Heart left ventricle (tissue), 16 donors: ENCODE measurements around the gene MIER3. TPM values are rescaled to one million over a fixed set of nuclear protein-coding genes. Genes with fewer than 3 reads are reported as not detected.

Source experiments
- ATAC-seq, 4 donors: fragments of 200-7000 bp; cut with Tn5 transposase; one replicate each; pipeline ENCODE4 v1.9.1; 2020 to 2022; ENCODE audit warnings: moderate library complexity in 4 of 4, mild to moderate bottlenecking in 3 of 4, moderate number of reproducible peaks in 1 of 4
- DNase-seq, 5 donors: peaks; one replicate each; pipeline ENCODE4 v3.0.0-alpha.2; 2020
- H3K27ac ChIP-seq, 12 donors: fragments of 200-600 bp; sonication (generic) in 4 of 12; one replicate each; pipeline versions ENCODE4 v1.5.0 to v1.8.0; 2016 to 2022; ENCODE audit warnings: mild to moderate bottlenecking in 2 of 12
- H3K27me3 ChIP-seq, 9 donors: fragments of 200-600 bp; sonication (generic) in 2 of 9; one replicate each; pipeline versions ENCODE4 v1.5.1 to v1.8.0; 2016 to 2022; ENCODE audit warnings: mild to moderate bottlenecking in 3 of 9
- H3K36me3 ChIP-seq, 9 donors: fragments of 200-600 bp; sonication (generic) in 2 of 9; one replicate each; pipeline versions ENCODE4 v1.5.0 to v1.8.0; 2018 to 2022; ENCODE audit warnings: mild to moderate bottlenecking in 2 of 9
- H3K4me1 ChIP-seq, 12 donors: fragments of 200-600 bp; sonication (generic) in 4 of 12; one replicate each; pipeline versions ENCODE4 v1.5.0 to v1.8.0; 2016 to 2022; ENCODE audit warnings: mild to moderate bottlenecking in 3 of 12
- H3K4me3 ChIP-seq, 12 donors: fragments of 200-600 bp; sonication (generic) in 4 of 12; one replicate each; pipeline versions ENCODE4 v1.5.0 to v1.8.0; 2017 to 2022; ENCODE audit warnings: mild to moderate bottlenecking in 9 of 12, moderate library complexity in 4 of 12
- H3K9me3 ChIP-seq, 12 donors: fragments of 200-600 bp; sonication (generic) in 4 of 12; one replicate each; pipeline versions ENCODE4 v1.5.0 to v1.8.0; 2016 to 2022; ENCODE audit warnings: mild to moderate bottlenecking in 1 of 12
- CTCF ChIP-seq, 12 donors: fragments of 200-600 bp; sonication (generic) in 4 of 12; IDR thresholded peaks; one replicate each; pipeline versions ENCODE4 v1.5.0 to v1.8.0; 2018 to 2022; ENCODE audit warnings: antibody characterized with exemption in 12 of 12, mild to moderate bottlenecking in 5 of 12
- POLR2A ChIP-seq, 2 donors: fragments of 450-650 bp; IDR thresholded peaks; one replicate each; pipeline ENCODE4 v1.6.1; 2017; ENCODE audit warnings: antibody characterized with exemption in 2 of 2, mild to moderate bottlenecking in 2 of 2, moderate library complexity in 2 of 2
- WGBS, 4 donors: extraction: QIAGEN DNeasy Blood & Tissue Kit in 2 of 4; methylation state at CpG; one replicate each; pipeline versions ENCODE4 v1.1.5 to v1.1.7; 2013 to 2018; 5-methylcytosine and 5-hydroxymethylcytosine counted together
- intact Hi-C, 10 donors: fragments of 100-400 bp; cut with DNase I; formaldehyde crosslinking; loops; one replicate each; pipeline versions ENCODE4 v1.11.1 to v1.14.2; 2022
- polyA plus RNA-seq, 2 donors: library from polyadenylated mRNA; stranded (reverse); fragments of 200-250 nt; gene quantifications; one replicate each; pipeline ENCODE4 v1.2.3, GENCODE V29; 2013
- total RNA-seq, 9 donors: library from RNA; depleted of rRNA in 2 of 9; stranded (reverse); fragments of >200 nt in 2 of 9; fragmentation: NEBNext Ultra II Directional in 3 of 9; extraction: Animal tissue kit (Norgen Biotek cat#: 25700) in 3 of 9; gene quantifications; one replicate each; pipeline versions ENCODE4 v1.1.0 to v1.2.4, GENCODE V29; 2016 to 2023
- donor health status: ischemic (EF 13 %, LVEDD 7.1; RV severe dilation, severe dysfunction).
- donor health status: healthy with polysubstance abuse.
- donor health status: DM: no; HTN: yes; CAD: no.
- donor health status: DM: no; HTN: no; CAD: no.
- donor health status: ischemic (EF 25% LVEDD 6.9; RV normal size, moderate dysfunction).
- donor health status: ischemic (EF 25% LVEDD 5.7; RV mildly dilated, moderate dysfunction).
- donor health status: healthy.
- donor health status: DM: yes; HTN: yes; CAD: no.
- donor health status: ischemic (EF 35%, LVEDD 5.7; RV mildly dilated, moderate dysfunction).
- donor health status: nonischemic (EF 11% LVEDD 7.7; RV severe dilation, severe dysfunction).
- donor health status: DM: yes; HTN: yes; CAD: no.
- donor health status: PGD.
- donor health status: ischemic (EF 29% LVEDD 5.4; RV normal size, mild dysfunction).
- donor health status: nonischemic (EF 23%, LVEDD 6.1; RV moderate dilation, normal function).

MIER3 gene
- total and polyA plus RNA-seq, 11 donors: 3.9 to 15.5 (median 10.6) TPM

- Histone ChIP-seq H3K4me1 (peaks cover 0 to 19% (median 12%) of the 10 kb centered on the region in 12 donors), H3K36me3 (peaks cover 0 to 75% (median 63%) of the 10 kb centered on the region in 9 donors), H3K9me3 (no peaks in the 10 kb centered on the region), H3K27me3 (no peaks in the 10 kb centered on the region), H3K27ac (no peak overlapping the region), H3K4me3 (no peak overlapping the region)
- ATAC-seq (no peak), DNase-seq (no peak)
- intact Hi-C loops: loop anchor here in 1 of 10 donors (5.0 kb wide), 1 partner anchor 680 kb away; no protein-coding TSS in a partner anchor
- no peak for TF ChIP-seq CTCF (IDR thresholded peaks at IDR 0.05)
- no peak for TF ChIP-seq POLR2A (IDR thresholded peaks at IDR 0.05)
Measured at GRCh38 chr5:56947052-56947451, 4.9 kb downstream of the MIER3 start.

DNA sequence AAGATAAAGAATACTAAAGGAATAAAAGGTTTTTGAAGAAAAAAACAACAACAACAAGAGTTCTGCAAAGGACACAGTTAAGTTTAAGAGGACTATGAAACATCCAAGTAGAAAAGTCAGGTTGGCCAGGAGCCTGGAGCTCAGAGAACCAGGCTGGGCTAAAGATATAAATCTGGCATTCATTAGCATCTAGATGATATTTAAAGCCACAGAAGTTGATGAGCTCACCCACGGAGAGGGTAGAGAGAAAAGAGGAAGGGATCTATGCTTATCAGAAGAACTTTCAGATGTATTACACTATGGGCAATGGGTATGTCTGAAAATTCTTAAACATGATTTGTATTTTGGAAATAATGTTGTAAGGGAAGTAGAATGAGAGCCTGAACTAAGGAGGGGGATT lies 9.9 kb downstream of the MIER3 start:
- H3K9me3 ChIP-seq: no peaks in the 10 kb centered on the region
- TF ChIP-seq POLR2A (IDR thresholded peaks at IDR 0.05) (no peak), CTCF (IDR thresholded peaks at IDR 0.05) (no peak)
- 24 to 32% (median 28%) methylated on average over 1 of the region's 1 CpG for WGBS, 4 donors
- H3K4me3 ChIP-seq: no peak overlapping the region
- H3K27ac ChIP-seq: no peak overlapping the region
- no peak for DNase-seq
- no peaks in the 10 kb centered on the region for H3K27me3 ChIP-seq
- H3K36me3 ChIP-seq: peaks cover 0 to 100% (median 98%) of the 10 kb centered on the region in 9 donors
- peak in 1 of 4 donors; percentile 20 for ATAC-seq
- peaks cover 0 to 9% (median 0%) of the 10 kb centered on the region in 12 donors for H3K4me1 ChIP-seq
- intact Hi-C loops: no loop called here

GRCh38 chr5:56938858-56939257 lies 13.1 kb downstream of the MIER3 start:
- peaks cover 0 to 100% (median 99%) of the 10 kb centered on the region in 9 donors for H3K36me3 ChIP-seq
- peaks cover 0 to 9% (median 0%) of the 10 kb centered on the region in 12 donors for H3K4me1 ChIP-seq
- ATAC-seq (no peak), DNase-seq (no peak)
- intact Hi-C loops: loop anchor here in 1 of 10 donors (10.0 kb wide), 1 partner anchor 984 kb away; no protein-coding TSS in a partner anchor
- whole genome bisulfite sequencing, 4 donors: 76 to 100% (median 82%) methylated on average over 1 of the region's 1 CpG
- H3K4me3 ChIP-seq: no peak overlapping the region
- H3K27me3 ChIP-seq: no peaks in the 10 kb centered on the region
- TF ChIP-seq POLR2A (IDR thresholded peaks at IDR 0.05): no peak
- no peak for TF ChIP-seq CTCF (IDR thresholded peaks at IDR 0.05)
- H3K9me3 ChIP-seq: no peaks in the 10 kb centered on the region
- no peak overlapping the region for H3K27ac ChIP-seq

DNA sequence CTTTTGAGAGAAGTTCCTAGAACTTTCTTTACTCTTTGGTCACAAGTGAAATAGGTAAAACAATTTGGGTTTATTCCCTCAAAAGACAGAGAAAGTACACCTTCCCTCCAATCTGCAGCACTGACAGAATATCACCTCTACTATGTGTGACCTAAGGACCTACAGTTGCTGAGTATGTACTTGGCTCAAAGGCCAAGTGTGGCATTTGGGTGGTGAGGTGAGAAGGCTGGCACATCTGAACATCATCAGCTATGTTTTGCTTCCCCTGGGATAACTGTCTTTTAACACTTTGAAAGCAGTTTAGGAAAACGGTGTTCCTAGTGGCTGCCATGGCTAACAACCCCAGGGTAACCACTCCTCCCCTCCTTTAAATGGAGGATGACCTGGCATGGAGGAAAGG lies 17.6 kb downstream of the MIER3 start:
- no peak overlapping the region for H3K4me3 ChIP-seq
- H3K27ac ChIP-seq: peak overlapping the region in 2 of 12 donors; percentile 1 to 27
- 29 to 79% (median 54%) methylated on average over 1 of the region's 1 CpG for WGBS, 4 donors
- ATAC-seq (peak in 2 of 4 donors; percentile 54 to 76), DNase-seq (no peak)
- peaks cover 0 to 100% (median 99%) of the 10 kb centered on the region in 9 donors for H3K36me3 ChIP-seq
- no peaks in the 10 kb centered on the region for H3K27me3 ChIP-seq
- intact Hi-C loops: loop anchor here in 1 of 10 donors (10.0 kb wide), 1 partner anchor 980 kb away; no protein-coding TSS in a partner anchor
- TF ChIP-seq CTCF (IDR thresholded peaks at IDR 0.05) (no peak), POLR2A (IDR thresholded peaks at IDR 0.05) (no peak)
- peaks cover 0 to 2% (median 0%) of the 10 kb centered on the region in 12 donors for H3K4me1 ChIP-seq
- H3K9me3 ChIP-seq: no peaks in the 10 kb centered on the region
